Measurements from ENCODE around the gene MYL5.
A peak's percentile ranks its signal among the peaks of the same experiment; 100 is the strongest.
"Not testable (repeated sequence)": the region's sequence is repeated elsewhere in the genome, so short reads cannot be mapped to it uniquely, and the experiment has no call there.

The MYL5 gene

GRCh38 chr4:657834-658667, 16.3 kb upstream of the MYL5 start:
- DNase-seq = no peak

GRCh38 chr4:658681-659667, 15.4 kb upstream of the MYL5 start:
- no peak for DNase-seq

GRCh38 chr4:659851-660250, 14.5 kb upstream of the MYL5 start:
- no peak for DNase-seq

- DNase-seq = no peak
Measured at GRCh38 chr4:660401-660800, 13.9 kb upstream of the MYL5 start.

GRCh38 chr4:661231-661630, 13.1 kb upstream of the MYL5 start:
- no peak for DNase-seq

GRCh38 chr4:661881-662761, 12.2 kb upstream of the MYL5 start:
- no peak for DNase-seq

- no peak for DNase-seq
Measured at GRCh38 chr4:663046-663437, 11.3 kb upstream of the MYL5 start.

GRCh38 chr4:663438-664428, 10.6 kb upstream of the MYL5 start:
- peak; percentile 93 for DNase-seq

GRCh38 chr4:664713-665231, 9.6 kb upstream of the MYL5 start:
- DNase-seq = no peak

GRCh38 chr4:665381-665750, 9.0 kb upstream of the MYL5 start:
- DNase-seq = no peak

GRCh38 chr4:665751-666435, 8.4 kb upstream of the MYL5 start:
- no peak for DNase-seq

- DNase-seq = no peak
Measured at GRCh38 chr4:666436-666810, 7.9 kb upstream of the MYL5 start.

- no peak for DNase-seq
Measured at GRCh38 chr4:666822-667544, 7.4 kb upstream of the MYL5 start.

- DNase-seq = no peak
Measured at GRCh38 chr4:667545-667925, 6.8 kb upstream of the MYL5 start.

- DNase-seq = not testable (repeated sequence)
Measured at GRCh38 chr4:668219-668618, 6.1 kb upstream of the MYL5 start.

GRCh38 chr4:669806-670559, 4.4 kb upstream of the MYL5 start:
- DNase-seq = not testable (repeated sequence)

- no peak for DNase-seq
Measured at GRCh38 chr4:671769-672168, 2.6 kb upstream of the MYL5 start.

- DNase-seq = peak; percentile 60
Measured at GRCh38 chr4:673349-674091, 822 bp upstream of the MYL5 start.

Measured in hematopoietic multipotent progenitor cell treated with erythropoietin and hydrocortisone succinate and interleukin-3 and kit ligand, for 4 days (in vitro differentiated cells).